Sigmoid colon (tissue), 4 donors: Measurements from ENCODE around the gene PDGFRB.

ENCODE experiments used
- CTCF ChIP-seq, 4 experiments: fragments of 450-650 bp in 3 of 4; fragments of 200-600 bp in 1 of 4; IDR thresholded peaks; one replicate each; pipeline ENCODE4 v1.5.1; 2016 to 2019; ENCODE audit warnings: antibody characterized with exemption in 4 of 4, mild to moderate bottlenecking in 3 of 4, moderate library complexity in 2 of 4
- EP300 ChIP-seq, 4 donors: sonication (generic); formaldehyde crosslinking; IDR thresholded peaks; one replicate each; pipeline ENCODE4 v1.6.1; 2017; ENCODE audit warnings: antibody characterized with exemption in 4 of 4
- POLR2A ChIP-seq, 2 donors: fragments of 450-650 bp; IDR thresholded peaks; one replicate each; pipeline ENCODE4 v1.6.1; 2016; ENCODE audit warnings: antibody characterized with exemption in 2 of 2, mild to moderate bottlenecking in 2 of 2, moderate library complexity in 2 of 2

- TF ChIP-seq CTCF (IDR thresholded peaks at IDR 0.05) (no peak), EP300 (IDR thresholded peaks at IDR 0.05) (no peak), POLR2A (IDR thresholded peaks at IDR 0.05) (no peak)
Observed at GRCh38 chr5:150143350-150144245, 12.0 kb downstream of the PDGFRB start.
